Upper lobe of left lung (tissue), 4 donors: ENCODE measurements around the gene CSTF1.

Experiments
- POLR2A ChIP-seq, 4 donors: fragments of 450-650 bp; IDR thresholded peaks; one replicate each; pipeline ENCODE4 v1.5.1; 2016 to 2017; ENCODE audit warnings: antibody characterized with exemption in 4 of 4, mild to moderate bottlenecking in 2 of 4
- POLR2AphosphoS5 ChIP-seq, 2 donors: sonication (generic); formaldehyde crosslinking; IDR thresholded peaks; one replicate each; pipeline ENCODE4 v1.5.1; 2017; ENCODE audit warnings: antibody characterized with exemption in 2 of 2
- TF ChIP-seq, protein P1 (sequence below), 6 experiments: fragments of 450-650 bp in 4 of 6; fragments of 200-600 bp in 2 of 6; sonication (generic) in 2 of 6; IDR thresholded peaks; one replicate each; pipeline ENCODE4 v1.5.1; 2016 to 2019; ENCODE audit warnings: antibody characterized with exemption in 6 of 6

DNA sequence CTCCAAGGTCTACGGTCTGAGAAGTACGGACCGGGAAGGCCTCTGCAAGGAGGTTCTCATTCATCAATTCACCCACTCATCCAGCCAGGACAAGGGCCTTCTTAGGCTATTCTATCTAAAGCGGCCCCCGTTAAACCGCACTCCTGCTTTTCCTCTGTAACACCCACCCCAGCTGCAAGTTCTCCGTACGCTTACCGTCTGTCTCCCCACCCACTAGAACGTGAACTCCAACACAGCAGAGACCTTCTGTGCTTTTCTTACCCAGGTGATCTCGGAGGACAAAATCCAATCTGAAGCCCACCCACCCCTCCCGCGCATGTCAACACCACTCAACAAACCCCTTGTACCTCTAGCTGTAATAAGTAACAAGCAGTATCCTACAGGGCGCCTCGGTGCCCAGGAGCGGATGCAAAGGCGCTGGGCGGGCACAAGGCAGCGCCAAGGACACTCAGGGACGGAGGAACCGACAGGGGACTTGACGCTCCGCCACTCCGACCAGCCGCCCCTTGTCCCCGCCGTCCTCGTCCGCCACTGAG is 781 bp upstream of the CSTF1 start:
- TF ChIP-seq, protein P1, sequence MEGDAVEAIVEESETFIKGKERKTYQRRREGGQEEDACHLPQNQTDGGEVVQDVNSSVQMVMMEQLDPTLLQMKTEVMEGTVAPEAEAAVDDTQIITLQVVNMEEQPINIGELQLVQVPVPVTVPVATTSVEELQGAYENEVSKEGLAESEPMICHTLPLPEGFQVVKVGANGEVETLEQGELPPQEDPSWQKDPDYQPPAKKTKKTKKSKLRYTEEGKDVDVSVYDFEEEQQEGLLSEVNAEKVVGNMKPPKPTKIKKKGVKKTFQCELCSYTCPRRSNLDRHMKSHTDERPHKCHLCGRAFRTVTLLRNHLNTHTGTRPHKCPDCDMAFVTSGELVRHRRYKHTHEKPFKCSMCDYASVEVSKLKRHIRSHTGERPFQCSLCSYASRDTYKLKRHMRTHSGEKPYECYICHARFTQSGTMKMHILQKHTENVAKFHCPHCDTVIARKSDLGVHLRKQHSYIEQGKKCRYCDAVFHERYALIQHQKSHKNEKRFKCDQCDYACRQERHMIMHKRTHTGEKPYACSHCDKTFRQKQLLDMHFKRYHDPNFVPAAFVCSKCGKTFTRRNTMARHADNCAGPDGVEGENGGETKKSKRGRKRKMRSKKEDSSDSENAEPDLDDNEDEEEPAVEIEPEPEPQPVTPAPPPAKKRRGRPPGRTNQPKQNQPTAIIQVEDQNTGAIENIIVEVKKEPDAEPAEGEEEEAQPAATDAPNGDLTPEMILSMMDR (IDR thresholded peaks at IDR 0.05) = no peak
- TF ChIP-seq POLR2A (IDR thresholded peaks at IDR 0.05) (no peak), POLR2AphosphoS5 (IDR thresholded peaks at IDR 0.05) (no peak)
